HUES64 (cell line): ENCODE measurements around the gene TLE5.
A peak's percentile ranks its signal among the peaks of the same experiment; 100 is the strongest.
"Not testable (repeated sequence)": the region's sequence is repeated elsewhere in the genome, so short reads cannot be mapped to it uniquely, and the experiment has no call there.

Experiments
- H3K27ac ChIP-seq: 2 replicates; pipeline ENCODE4 v1.7.0; 2013; ENCODE audit warnings: low read depth, low read length, inconsistent platforms
- H3K27me3 ChIP-seq: 2 replicates; pipeline ENCODE4 v1.6.1; 2013; ENCODE audit warnings: mild to moderate bottlenecking, low read length; ENCODE audit not compliant: insufficient read depth
- H3K36me3 ChIP-seq: 2 replicates; pipeline ENCODE4 v1.6.1; 2013; ENCODE audit warnings: mild to moderate bottlenecking, low read length; ENCODE audit not compliant: insufficient read depth
- H3K4me1 ChIP-seq: 2 replicates; pipeline ENCODE4 v1.6.1; 2013; ENCODE audit warnings: mild to moderate bottlenecking, low read length, moderate library complexity; ENCODE audit not compliant: insufficient read depth
- H3K4me3 ChIP-seq: 2 replicates; pipeline ENCODE4 v1.5.1; 2013; ENCODE audit warnings: mild to moderate bottlenecking, low read length, moderate library complexity
- H3K9ac ChIP-seq: 2 replicates; pipeline ENCODE4 v1.6.1; 2013; ENCODE audit warnings: mild to moderate bottlenecking, low read depth, low read length
- H3K9me3 ChIP-seq: 2 replicates; pipeline ENCODE4 v1.6.1; 2013; ENCODE audit warnings: low read depth, low read length; ENCODE audit not compliant: insufficient read depth
- WGBS: fragments of 150-250, 120-280 bp; methylation state at CpG from one replicate; pipeline ENCODE4 v1.1.7; 2013; ENCODE audit warnings: missing lambda C conversion rate; 5-methylcytosine and 5-hydroxymethylcytosine counted together

Gene TLE5

GRCh38 chr19:3039641-3040077 lies 22.6 kb downstream of the TLE5 start:
- 80% methylated on average over 15 of the region's 17 CpGs for WGBS

GRCh38 chr19:3039125-3039524 lies 23.2 kb downstream of the TLE5 start:
- no peak overlapping the region for H3K27ac ChIP-seq
- no peaks in the 10 kb centered on the region for H3K36me3 ChIP-seq
- no peak overlapping the region for H3K9ac ChIP-seq
- no peaks in the 10 kb centered on the region for H3K9me3 ChIP-seq
- 87% methylated on average over 5 of the region's 5 CpGs for WGBS
- H3K4me1 ChIP-seq = peaks cover 13% of the 10 kb centered on the region
- H3K4me3 ChIP-seq = no peak overlapping the region
- peaks cover 51% of the 10 kb centered on the region for H3K27me3 ChIP-seq

More at GRCh38 chr19:3039641-3040077, 22.6 kb downstream of the TLE5 start:
- H3K9ac ChIP-seq = no peak overlapping the region
- no peaks in the 10 kb centered on the region for H3K9me3 ChIP-seq
- H3K36me3 ChIP-seq = no peaks in the 10 kb centered on the region
- H3K27me3 ChIP-seq = peaks cover 47% of the 10 kb centered on the region
- H3K4me1 ChIP-seq = peaks cover 8% of the 10 kb centered on the region
- no peak overlapping the region for H3K27ac ChIP-seq
- H3K4me3 ChIP-seq = no peak overlapping the region

DNA sequence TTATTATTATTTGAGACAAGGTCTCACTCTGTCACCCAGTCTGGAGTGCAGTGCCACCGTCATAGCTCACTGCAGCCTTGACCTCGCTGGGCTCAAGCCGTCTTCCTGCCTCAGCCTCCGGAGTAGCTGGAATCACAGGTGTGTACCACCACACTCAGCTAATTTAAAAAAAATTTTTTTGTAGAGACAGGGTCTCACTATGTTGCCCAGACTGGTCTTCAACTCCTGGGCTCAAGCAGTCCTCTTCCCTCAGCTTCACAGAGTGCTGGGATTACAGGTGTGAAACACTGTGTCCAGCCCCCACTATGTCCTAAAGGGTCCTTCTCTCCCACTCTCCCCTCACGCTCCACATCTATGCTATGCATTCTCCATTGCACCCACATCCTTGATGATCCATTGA lies 24.1 kb downstream of the TLE5 start:
- H3K27me3 ChIP-seq = peaks cover 59% of the 10 kb centered on the region
- 83% methylated on average over 5 of the region's 5 CpGs for WGBS
- H3K9me3 ChIP-seq = no peaks in the 10 kb centered on the region

GRCh38 chr19:3036977-3037544 lies 25.2 kb downstream of the TLE5 start:
- H3K4me3 ChIP-seq, H3K27ac ChIP-seq: not testable (repeated sequence)
- WGBS = 50% methylated on average over 14 of the region's 14 CpGs

More for the DNA sequence above, 24.1 kb downstream of the TLE5 start:
- Histone ChIP-seq H3K36me3 (no peaks in the 10 kb centered on the region), H3K4me3 (no peak overlapping the region), H3K27ac (no peak overlapping the region), H3K4me1 (peaks cover 13% of the 10 kb centered on the region), H3K9ac (no peak overlapping the region)

GRCh38 chr19:3036119-3036976 lies 25.9 kb downstream of the TLE5 start:
- Histone ChIP-seq H3K9me3 (no peaks in the 10 kb centered on the region), H3K27me3 (peaks cover 62% of the 10 kb centered on the region), H3K27ac (peak overlapping the region; percentile 80; the same call in 1 of the 2 replicates), H3K36me3 (no peaks in the 10 kb centered on the region), H3K4me3 (peak overlapping the region; percentile 65), H3K4me1 (peaks cover 9% of the 10 kb centered on the region), H3K9ac (peak overlapping the region; percentile 28)
- WGBS = under 1% methylated on average over 44 of the region's 44 CpGs

More at GRCh38 chr19:3036977-3037544, 25.2 kb downstream of the TLE5 start:
- not testable (repeated sequence) for H3K9ac ChIP-seq, H3K9me3 ChIP-seq, H3K36me3 ChIP-seq, H3K4me1 ChIP-seq
- peaks cover 61% of the 10 kb centered on the region for H3K27me3 ChIP-seq

DNA sequence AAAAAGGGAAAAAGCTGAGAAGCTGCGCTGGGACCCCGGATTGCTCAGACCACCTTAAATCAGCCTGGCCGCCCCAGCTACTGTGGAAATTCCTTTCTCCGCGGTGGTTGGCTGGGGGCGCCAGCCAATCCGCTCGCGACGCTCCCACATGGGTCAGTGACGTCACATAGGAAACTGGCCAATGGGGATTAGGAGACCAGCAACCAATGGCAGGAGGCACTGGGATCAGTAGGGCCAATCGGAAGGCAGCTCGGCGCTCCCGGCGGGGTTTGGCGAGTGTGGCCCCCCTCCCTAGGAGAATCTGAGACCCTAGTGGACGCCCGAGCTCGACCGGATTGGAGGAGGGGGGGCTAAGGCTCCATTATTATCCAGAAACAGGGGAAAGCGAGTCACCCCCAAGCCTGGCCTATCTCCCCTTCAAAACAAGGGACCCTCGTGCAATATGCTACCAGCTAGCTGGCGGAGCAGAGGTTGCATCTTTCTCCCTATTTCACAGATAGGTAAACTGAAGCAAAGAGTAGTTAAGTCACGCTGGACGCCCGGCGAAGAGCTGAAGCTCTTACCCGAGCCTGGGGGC lies 26.7 kb downstream of the TLE5 start:
- H3K4me1 ChIP-seq = peaks cover 9% of the 10 kb centered on the region
- H3K36me3 ChIP-seq = no peaks in the 10 kb centered on the region
- H3K9me3 ChIP-seq = no peaks in the 10 kb centered on the region
- H3K9ac ChIP-seq = peak overlapping the region; percentile 28
- peak overlapping the region; percentile 65 for H3K4me3 ChIP-seq
- peak overlapping the region; percentile 47; the same call in 1 of the 2 replicates for H3K27ac ChIP-seq
- peaks cover 70% of the 10 kb centered on the region for H3K27me3 ChIP-seq
- 1% methylated on average over 29 of the region's 29 CpGs for WGBS

GRCh38 chr19:3034656-3035541 lies 27.4 kb downstream of the TLE5 start:
- peak overlapping the region; percentile 17; the same call in 1 of the 2 replicates for H3K9ac ChIP-seq
- H3K27me3 ChIP-seq = peaks cover 72% of the 10 kb centered on the region
- 6% methylated on average over 20 of the region's 28 CpGs for WGBS
- peaks cover 9% of the 10 kb centered on the region for H3K4me1 ChIP-seq
- H3K27ac ChIP-seq = peak overlapping the region; percentile 47; the same call in 1 of the 2 replicates
- H3K9me3 ChIP-seq = no peaks in the 10 kb centered on the region
- H3K36me3 ChIP-seq = no peaks in the 10 kb centered on the region
- peak overlapping the region; percentile 65 for H3K4me3 ChIP-seq

GRCh38 chr19:3034406-3034655 lies 28.0 kb downstream of the TLE5 start:
- Histone ChIP-seq H3K27me3 (peaks cover 73% of the 10 kb centered on the region), H3K27ac (no peak overlapping the region), H3K36me3 (no peaks in the 10 kb centered on the region), H3K9me3 (no peaks in the 10 kb centered on the region), H3K4me3 (peak overlapping the region; percentile 65), H3K4me1 (peaks cover 9% of the 10 kb centered on the region), H3K9ac (no peak overlapping the region; the same call in 1 of the 2 replicates)

- H3K4me1 ChIP-seq = peaks cover 9% of the 10 kb centered on the region
- no peak overlapping the region for H3K27ac ChIP-seq
- H3K27me3 ChIP-seq = peaks cover 73% of the 10 kb centered on the region
- 44% methylated on average over 11 of the region's 11 CpGs for WGBS
- H3K9ac ChIP-seq = no peak overlapping the region
- H3K36me3 ChIP-seq = no peaks in the 10 kb centered on the region
- H3K4me3 ChIP-seq = no peak overlapping the region; the same call in 1 of the 2 replicates
- no peaks in the 10 kb centered on the region for H3K9me3 ChIP-seq
These were observed 28.5 kb downstream of the TLE5 start for GRCh38 chr19:3033595-3034405.

GRCh38 chr19:3031607-3031867 lies 30.8 kb downstream of the TLE5 start:
- H3K9ac ChIP-seq = no peak overlapping the region
- 72% methylated on average over 5 of the region's 5 CpGs for WGBS
- H3K27me3 ChIP-seq = peaks cover 82% of the 10 kb centered on the region

More at GRCh38 chr19:3031607-3031867, 30.8 kb downstream of the TLE5 start:
- H3K9me3 ChIP-seq = no peaks in the 10 kb centered on the region
- H3K4me3 ChIP-seq = no peak overlapping the region
- H3K36me3 ChIP-seq = no peaks in the 10 kb centered on the region
- H3K27ac ChIP-seq = no peak overlapping the region
- H3K4me1 ChIP-seq = peaks cover 9% of the 10 kb centered on the region
